Mesenchymal stem cell (in vitro differentiated cells and primary cell): ENCODE data around the gene BRAT1.

Experiments
- DNase-seq: peaks from one replicate; pipeline ENCODE4 v3.0.0-alpha.2; 2013
- H2AFZ ChIP-seq: one replicate; pipeline ENCODE4 v1.6.1; 2013; ENCODE audit warnings: low read depth, mild to moderate bottlenecking, control low read depth, inconsistent platforms, low read length, moderate library complexity
- H2AK5ac ChIP-seq: 2 replicates; pipeline ENCODE4 v1.6.1; 2013; ENCODE audit warnings: low read length, moderate library complexity, mild to moderate bottlenecking, inconsistent platforms; ENCODE audit not compliant: severe bottlenecking
- H2BK120ac ChIP-seq: one replicate; pipeline ENCODE4 v1.6.1; 2013; ENCODE audit warnings: low read depth, mild to moderate bottlenecking, inconsistent platforms, low read length, moderate library complexity
- H2BK12ac ChIP-seq, 2 experiments: one replicate each; pipeline ENCODE4 v1.6.1; 2013; ENCODE audit warnings: inconsistent platforms in 2 of 2, low read length in 2 of 2, mild to moderate bottlenecking in 2 of 2, moderate library complexity in 2 of 2, control low read depth in 1 of 2
- H2BK15ac ChIP-seq: one replicate; pipeline ENCODE4 v1.6.1; 2013; ENCODE audit warnings: mild to moderate bottlenecking, low read depth, inconsistent platforms; ENCODE audit not compliant: poor library complexity, severe bottlenecking
- H2BK5ac ChIP-seq: 2 replicates; pipeline ENCODE4 v1.6.1; 2013; ENCODE audit warnings: low read depth, mild to moderate bottlenecking, low read length, control low read depth, inconsistent platforms; ENCODE audit not compliant: poor library complexity, severe bottlenecking
- H3K14ac ChIP-seq, 2 experiments: one replicate each; pipeline ENCODE4 v1.6.1; 2013; ENCODE audit warnings: inconsistent platforms in 2 of 2, low read length in 2 of 2, control low read depth in 1 of 2, mild to moderate bottlenecking in 1 of 2, moderate library complexity in 1 of 2
- H3K18ac ChIP-seq, 2 experiments: one replicate each; pipeline ENCODE4 v1.6.1; 2013; ENCODE audit warnings: inconsistent platforms in 2 of 2, low read length in 2 of 2, control low read depth in 1 of 2, low read depth in 1 of 2, mild to moderate bottlenecking in 1 of 2
- H3K23ac ChIP-seq, 2 experiments: one replicate each; pipeline ENCODE4 v1.6.1; 2013; ENCODE audit warnings: inconsistent platforms in 2 of 2, low read length in 2 of 2, mild to moderate bottlenecking in 2 of 2, moderate library complexity in 2 of 2, control low read depth in 1 of 2
- H3K27ac ChIP-seq: 2 replicates; pipeline ENCODE4 v1.5.1; 2013; ENCODE audit warnings: mild to moderate bottlenecking, moderate library complexity, low read length, control low read depth, inconsistent platforms; ENCODE audit not compliant: poor library complexity, severe bottlenecking
- H3K27me3 ChIP-seq, 2 experiments: 2 replicates each; pipeline versions ENCODE4 v1.6.1 to v1.7.0; 2013; ENCODE audit warnings: low read length in 2 of 2, mild to moderate bottlenecking in 2 of 2, moderate library complexity in 2 of 2, control low read depth in 1 of 2, inconsistent platforms in 1 of 2; ENCODE audit not compliant: control insufficient read depth in 1 of 2, insufficient read depth in 1 of 2
- H3K36me3 ChIP-seq, 2 experiments: 2 replicates each; pipeline versions ENCODE4 v1.6.1 to v1.7.0; 2013; ENCODE audit warnings: low read length in 2 of 2, control low read depth in 1 of 2, inconsistent platforms in 1 of 2, low read depth in 1 of 2, mild to moderate bottlenecking in 1 of 2; ENCODE audit not compliant: insufficient read depth in 2 of 2, control insufficient read depth in 1 of 2
- H3K4ac ChIP-seq, 2 experiments: one replicate each; pipeline ENCODE4 v1.6.1; 2013; ENCODE audit warnings: inconsistent platforms in 2 of 2, low read length in 2 of 2, mild to moderate bottlenecking in 2 of 2, moderate library complexity in 2 of 2, control low read depth in 1 of 2, low read depth in 1 of 2
- H3K4me1 ChIP-seq: 2 replicates; pipeline ENCODE4 v1.6.1; 2013; ENCODE audit warnings: low read depth, low read length, control low read depth; ENCODE audit not compliant: control insufficient read depth, insufficient read depth
- H3K4me2 ChIP-seq: 2 replicates; pipeline ENCODE4 v1.6.1; 2013; ENCODE audit warnings: low read length, mild to moderate bottlenecking, inconsistent platforms; ENCODE audit not compliant: poor library complexity, severe bottlenecking
- H3K4me3 ChIP-seq, 2 experiments: 2 replicates each; pipeline versions ENCODE4 v1.5.1 to v1.7.0; 2013; ENCODE audit warnings: low read length in 2 of 2, mild to moderate bottlenecking in 2 of 2, control low read depth in 1 of 2, low read depth in 1 of 2; ENCODE audit not compliant: insufficient read depth in 1 of 2
- H3K79me1 ChIP-seq: replicated peaks from 2 replicates; pipeline ENCODE4 v1.6.1; 2013; ENCODE audit warnings: mild to moderate bottlenecking, control low read depth, low read length, inconsistent platforms; ENCODE audit not compliant: poor library complexity, severe bottlenecking
- H3K9ac ChIP-seq: 2 replicates; pipeline ENCODE4 v1.7.0; 2013; ENCODE audit warnings: mild to moderate bottlenecking, low read length, moderate library complexity
- H3K9me3 ChIP-seq: 2 replicates; pipeline ENCODE4 v1.7.0; 2013; ENCODE audit warnings: mild to moderate bottlenecking, low read length; ENCODE audit not compliant: control insufficient read depth
- H4K8ac ChIP-seq: one replicate; pipeline ENCODE4 v1.6.1; 2013; ENCODE audit warnings: inconsistent platforms, mild to moderate bottlenecking, low read length, moderate library complexity
- H4K91ac ChIP-seq: one replicate; pipeline ENCODE4 v1.6.1; 2013; ENCODE audit warnings: mild to moderate bottlenecking, low read length, inconsistent platforms
- WGBS: methylation state at CpG from one replicate; pipeline ENCODE4 v1.1.7; 2013; ENCODE audit warnings: mixed read lengths; 5-methylcytosine and 5-hydroxymethylcytosine counted together

Gene BRAT1

DNA sequence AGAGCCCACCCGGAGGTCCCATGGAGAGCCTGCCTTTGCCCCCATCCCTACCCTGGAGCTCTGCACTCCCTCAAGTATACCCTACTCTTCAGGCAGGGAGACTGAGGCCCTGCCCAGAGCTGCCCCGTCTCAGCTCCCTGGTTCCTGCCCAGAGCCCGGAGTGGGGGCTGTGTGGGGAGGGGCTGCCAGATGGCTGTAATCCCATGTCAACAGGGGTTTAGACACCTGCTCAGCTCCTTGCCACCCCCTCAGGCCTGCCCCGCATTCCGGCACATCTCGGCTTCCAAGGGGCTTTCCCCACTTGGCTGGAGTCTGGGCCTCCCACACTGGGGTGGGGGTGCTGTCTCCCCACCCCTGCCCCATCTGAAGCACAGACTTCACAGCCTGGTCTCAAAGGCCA, 56.6 kb downstream of the BRAT1 start:
- no peak overlapping the region for H2BK5ac ChIP-seq
- no peak overlapping the region for H3K18ac ChIP-seq
- WGBS, result 84% methylated on average over 6 of the region's 6 CpGs

DNA sequence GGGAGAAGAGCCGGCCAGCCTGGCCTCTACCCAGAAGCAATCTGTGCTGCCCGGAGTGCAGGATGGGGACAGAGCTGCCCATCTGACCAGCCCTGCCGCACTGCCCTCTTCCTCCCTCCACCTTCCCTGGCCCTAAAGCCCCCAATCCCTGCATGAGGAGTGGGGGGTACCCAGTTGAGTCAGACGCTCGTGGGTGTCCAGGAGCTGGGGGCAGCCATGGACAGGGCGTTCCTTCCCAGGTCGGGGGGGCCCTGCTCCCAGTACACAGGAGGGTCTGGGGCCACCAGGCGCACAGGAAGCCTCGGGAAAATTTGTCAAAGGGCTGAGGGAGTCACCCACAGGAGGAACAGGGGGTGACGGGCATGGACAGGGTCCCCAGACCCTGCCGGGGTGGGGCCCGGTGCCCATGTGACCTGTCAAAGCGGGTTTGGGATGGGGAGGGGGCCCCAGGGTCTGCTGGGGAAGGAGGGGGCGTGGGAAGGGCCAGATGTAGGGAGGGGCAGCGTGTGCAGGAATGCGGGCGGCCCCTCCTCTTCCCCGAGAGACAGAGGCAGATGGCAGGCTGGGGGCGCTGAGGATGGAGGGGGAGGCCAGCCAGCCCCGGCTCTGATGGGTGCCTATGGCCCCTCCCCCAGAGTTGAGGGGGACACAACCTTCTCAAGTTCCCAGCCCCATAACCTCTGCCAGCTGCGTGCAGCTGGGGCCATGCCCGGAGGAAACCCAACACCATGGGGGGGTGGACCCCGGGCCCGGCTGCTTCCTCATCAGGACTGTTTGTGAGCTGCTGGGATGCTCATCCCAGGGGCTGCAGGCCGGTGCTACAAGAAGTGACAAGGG, 57.6 kb downstream of the BRAT1 start:
- Histone ChIP-seq H3K4me2 (no peak overlapping the region), H3K14ac (no peak overlapping the region), H4K91ac (no peak overlapping the region), H2AFZ (no peak overlapping the region), H3K4me1 (peaks cover 22% of the 10 kb centered on the region), H3K23ac (no peak overlapping the region), H3K27ac (no peak overlapping the region), H4K8ac (no peak overlapping the region), H2BK15ac (no peak overlapping the region), H3K36me3 (no peaks in the 10 kb centered on the region), H3K4me3 (no peak overlapping the region), H3K18ac (no peak overlapping the region), H2BK120ac (no peak overlapping the region), H3K27me3 (peaks cover 0 to 47% of the 10 kb centered on the region in 2 experiments), H3K4ac (no peak overlapping the region), H2BK12ac (no peak overlapping the region), H3K9ac (no peak overlapping the region), H3K9me3 (no peaks in the 10 kb centered on the region), H2BK5ac (no peak overlapping the region), H3K79me1 (no peaks in the 10 kb centered on the region), H2AK5ac (no peak overlapping the region)
- DNase-seq, result no peak
- WGBS, result 65% methylated on average over 25 of the region's 25 CpGs

More for the DNA sequence above, 56.6 kb downstream of the BRAT1 start:
- no peaks in the 10 kb centered on the region for H3K79me1 ChIP-seq
- no peak overlapping the region for H2BK15ac ChIP-seq
- H3K14ac ChIP-seq, result no peak overlapping the region
- H3K4ac ChIP-seq, result peak overlapping the region in 1 of 2 experiments; percentile 18
- no peak overlapping the region for H3K4me2 ChIP-seq
- no peak overlapping the region for H3K4me3 ChIP-seq
- no peak for DNase-seq
- no peak overlapping the region for H2AK5ac ChIP-seq
- H2BK12ac ChIP-seq, result no peak overlapping the region
- no peak overlapping the region for H3K27ac ChIP-seq
- H3K9ac ChIP-seq, result no peak overlapping the region
- H2AFZ ChIP-seq, result no peak overlapping the region
- peaks cover 23% of the 10 kb centered on the region for H3K4me1 ChIP-seq
- no peak overlapping the region for H4K8ac ChIP-seq
- H3K9me3 ChIP-seq, result no peaks in the 10 kb centered on the region
- H2BK120ac ChIP-seq, result no peak overlapping the region
- H3K36me3 ChIP-seq, result no peaks in the 10 kb centered on the region
- peaks cover 0 to 45% of the 10 kb centered on the region in 2 experiments for H3K27me3 ChIP-seq
- no peak overlapping the region for H3K23ac ChIP-seq
- H4K91ac ChIP-seq, result no peak overlapping the region

DNA sequence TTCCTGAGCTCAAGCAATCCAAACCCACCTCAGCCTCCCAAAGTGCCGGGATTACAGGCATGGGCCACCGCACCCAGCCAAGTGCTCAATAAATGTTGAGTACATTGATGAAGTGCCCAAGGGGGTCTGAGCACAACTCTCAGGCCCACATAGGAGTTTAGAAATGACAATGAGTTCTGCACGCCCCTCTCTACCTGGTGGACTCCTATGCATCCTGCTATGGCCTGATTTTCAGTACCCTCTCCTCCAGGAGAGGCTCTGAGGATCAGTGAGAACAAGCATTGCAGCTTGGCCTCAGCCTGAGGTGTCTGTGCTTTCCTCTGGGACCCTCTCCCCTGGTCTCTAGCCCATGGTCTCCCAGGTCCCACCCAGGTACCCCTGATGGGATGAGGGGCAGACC, 58.3 kb downstream of the BRAT1 start:
- Histone ChIP-seq H3K27ac (no peak overlapping the region), H3K9ac (no peak overlapping the region), H3K4ac (no peak overlapping the region), H2BK15ac (no peak overlapping the region), H3K27me3 (peaks cover 0 to 43% of the 10 kb centered on the region in 2 experiments), H3K18ac (no peak overlapping the region), H3K79me1 (no peaks in the 10 kb centered on the region), H4K8ac (no peak overlapping the region), H2BK12ac (no peak overlapping the region), H3K14ac (no peak overlapping the region), H3K4me1 (peaks cover 19% of the 10 kb centered on the region), H3K36me3 (no peaks in the 10 kb centered on the region), H3K9me3 (no peaks in the 10 kb centered on the region), H4K91ac (no peak overlapping the region), H3K4me3 (no peak overlapping the region), H2AFZ (no peak overlapping the region), H2AK5ac (no peak overlapping the region), H2BK120ac (no peak overlapping the region), H3K23ac (no peak overlapping the region), H3K4me2 (no peak overlapping the region), H2BK5ac (no peak overlapping the region)
- WGBS, result 96% methylated on average over 3 of the region's 3 CpGs
- DNase-seq, result no peak

DNA sequence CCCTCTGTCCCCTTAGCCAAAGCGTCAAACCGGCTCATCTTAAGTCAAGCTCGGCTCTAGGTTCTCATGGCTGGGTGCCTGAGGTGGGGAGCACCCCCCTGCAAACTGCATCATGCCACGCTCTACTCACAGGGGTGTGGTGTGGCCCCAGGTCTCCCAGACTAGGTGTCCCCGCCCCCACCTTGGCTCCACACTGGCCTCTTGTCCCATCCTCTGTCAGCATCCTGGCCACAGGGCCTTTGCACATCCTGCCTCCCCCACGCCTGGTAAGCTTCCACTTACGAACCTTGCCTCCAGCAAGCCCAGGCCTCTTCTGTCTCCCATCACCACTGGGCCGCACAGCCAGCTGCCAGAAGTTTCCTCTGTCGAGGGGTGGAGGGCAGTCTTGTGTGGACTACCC, 58.9 kb downstream of the BRAT1 start:
- Histone ChIP-seq H3K9ac (no peak overlapping the region), H2AFZ (no peak overlapping the region), H3K4ac (no peak overlapping the region), H3K9me3 (no peaks in the 10 kb centered on the region), H3K36me3 (no peaks in the 10 kb centered on the region), H4K8ac (no peak overlapping the region), H3K23ac (no peak overlapping the region), H2BK12ac (no peak overlapping the region), H4K91ac (no peak overlapping the region), H3K4me3 (no peak overlapping the region), H2BK120ac (no peak overlapping the region), H3K4me2 (no peak overlapping the region), H3K27me3 (peaks cover 0 to 38% of the 10 kb centered on the region in 2 experiments), H2AK5ac (no peak overlapping the region), H2BK5ac (no peak overlapping the region), H3K18ac (no peak overlapping the region), H3K4me1 (peaks cover 19% of the 10 kb centered on the region), H2BK15ac (no peak overlapping the region), H3K27ac (no peak overlapping the region), H3K14ac (no peak overlapping the region), H3K79me1 (no peaks in the 10 kb centered on the region)
- WGBS, result 87% methylated on average over 9 of the region's 9 CpGs
- no peak for DNase-seq
